ENCODE measurements around the gene SOD2. TPM values are rescaled to one million over a fixed set of nuclear protein-coding genes. Genes with fewer than 3 reads are reported as not detected.

The SOD2 gene
- total and polyA plus RNA-seq, 2 of the 13 experiments (the other 11 are each of a cell fraction or from before 2014, with no cell fraction given): 304 to 309 TPM

- TF ChIP-seq MXD3 (CRISPR knock-in tag; IDR thresholded peaks at IDR 0.05) (no peak), ZNF510 (CRISPR knock-in tag; IDR thresholded peaks at IDR 0.05; ENCODE audit: low read depth) (no peak), ZNF558 (CRISPR knock-in tag; IDR thresholded peaks at IDR 0.05; ENCODE audit: borderline replicate concordance) (no peak), ZNF143 (CRISPR knock-in tag; IDR thresholded peaks at IDR 0.05) (no peak), KDM5B (CRISPR knock-in tag; IDR thresholded peaks at IDR 0.05; ENCODE audit: borderline replicate concordance) (no peak), KDM6A (CRISPR knock-in tag; IDR thresholded peaks at IDR 0.05; ENCODE audit: low read depth) (peak; percentile 46; the same call in 1 of the 2 replicates), RORA (CRISPR knock-in tag; IDR thresholded peaks at IDR 0.05) (0 out of 2 replicates have a peak, but pooled peaks have one; percentile 27), HBP1 (CRISPR knock-in tag; IDR thresholded peaks at IDR 0.05; ENCODE audit: low read depth) (no peak), ZNF816 (CRISPR knock-in tag; IDR thresholded peaks at IDR 0.05; ENCODE audit: borderline replicate concordance) (peak; percentile 57; the same call in 1 of the 2 replicates), NCOA5 (CRISPR knock-in tag; IDR thresholded peaks at IDR 0.05) (no peak), SP2 (CRISPR knock-in tag; IDR thresholded peaks at IDR 0.05) (no peak), ATM (IDR thresholded peaks at IDR 0.05; ENCODE audit: borderline replicate concordance) (no peak), SNAI1 (CRISPR knock-in tag; IDR thresholded peaks at IDR 0.05; ENCODE audit: borderline replicate concordance) (no peak), ZNF484 (CRISPR knock-in tag; IDR thresholded peaks at IDR 0.05; ENCODE audit: borderline replicate concordance, low read depth) (no peak), ZFP37 (CRISPR knock-in tag; IDR thresholded peaks at IDR 0.05; ENCODE audit: borderline replicate concordance) (no peak), YEATS2 (CRISPR knock-in tag; IDR thresholded peaks at IDR 0.05; ENCODE audit: borderline replicate concordance) (peak; percentile 63; the same call in 1 of the 2 replicates), DPF2 (CRISPR knock-in tag; IDR thresholded peaks at IDR 0.05; ENCODE audit: borderline replicate concordance, low read depth) (peak; percentile 50; the same call in 1 of the 2 replicates), ZNF224 (CRISPR knock-in tag; IDR thresholded peaks at IDR 0.05) (no peak), ETV5 (CRISPR knock-in tag; IDR thresholded peaks at IDR 0.05; ENCODE audit: borderline replicate concordance) (peak; percentile 91), ZBTB7B (CRISPR knock-in tag; IDR thresholded peaks at IDR 0.05) (no peak), FOXJ3 (CRISPR knock-in tag; IDR thresholded peaks at IDR 0.05; ENCODE audit: borderline replicate concordance) (peak; percentile 87; the same call in 1 of the 2 replicates), PRMT3 (CRISPR knock-in tag; IDR thresholded peaks at IDR 0.05; ENCODE audit: borderline replicate concordance, low read depth) (no peak), KLF16 (CRISPR knock-in tag; IDR thresholded peaks at IDR 0.05) (peak in 1 of 2 experiments; percentile 75; a peak in 1 of 4 replicates), ZNF124 (CRISPR knock-in tag; IDR thresholded peaks at IDR 0.05) (peak; percentile 77; the same call in 1 of the 2 replicates), ZNF546 (CRISPR knock-in tag; conservative IDR thresholded peaks at IDR 0.05) (no peak), ZNF768 (CRISPR knock-in tag; IDR thresholded peaks at IDR 0.05) (no peak), MAFG (CRISPR knock-in tag; IDR thresholded peaks at IDR 0.05) (no peak), RXRB (CRISPR knock-in tag; IDR thresholded peaks at IDR 0.05; ENCODE audit: borderline replicate concordance) (peak; percentile 73), PHF21A (CRISPR knock-in tag; IDR thresholded peaks at IDR 0.05) (peak; percentile 64; the same call in 1 of the 2 replicates), AHR (CRISPR knock-in tag; IDR thresholded peaks at IDR 0.05) (no peak), KDM3A (CRISPR knock-in tag; IDR thresholded peaks at IDR 0.05; ENCODE audit: low read depth) (peak; percentile 82), TEAD2 (CRISPR knock-in tag; IDR thresholded peaks at IDR 0.05) (no peak)
Measured at GRCh38 chr6:159691133-159691962, 1.7 kb downstream of the SOD2 start (continued).
